Activated naive CD4-positive, alpha-beta T cell treated with Interleukin-2 at 50 U/mL for 16 hours (primary cell): ENCODE results near the gene SRP72.
"Not testable (repeated sequence)": the region's sequence is repeated elsewhere in the genome, so short reads cannot be mapped to it uniquely, and the experiment has no call there.

Experiments
- DNase-seq: peaks from one replicate; pipeline ENCODE4 v3.0.0-alpha.2; 2020

The SRP72 gene

GRCh38 chr4:56466296-56466761, 1.1 kb upstream of the SRP72 start:
- not testable (repeated sequence) for DNase-seq

GRCh38 chr4:56466910-56467283, 520 bp upstream of the SRP72 start:
- DNase-seq, result no peak

GRCh38 chr4:56468097-56468422, 643 bp downstream of the SRP72 start:
- DNase-seq, result peak; percentile 49

- no peak for DNase-seq
These were observed 2.2 kb downstream of the SRP72 start for GRCh38 chr4:56469489-56470210.

GRCh38 chr4:56475917-56476316, 8.5 kb downstream of the SRP72 start:
- no peak for DNase-seq

- no peak for DNase-seq
These were observed 9.8 kb downstream of the SRP72 start for GRCh38 chr4:56477192-56477702.

GRCh38 chr4:56480691-56481090, 13.3 kb downstream of the SRP72 start:
- DNase-seq, result no peak

GRCh38 chr4:56496241-56496640, 28.8 kb downstream of the SRP72 start:
- no peak for DNase-seq

- peak; percentile 63 for DNase-seq
These were observed 38.1 kb downstream of the SRP72 start, which contains the start of gene ARL9 for GRCh38 chr4:56505269-56506130. ARL9 (plus strand) TSS chr4:56505791; CDS start chr4:56505863, 72 bp downstream.

- no peak for DNase-seq
These were observed 43.7 kb downstream of the SRP72 start for GRCh38 chr4:56511098-56511497.

GRCh38 chr4:56512166-56512565, 44.7 kb downstream of the SRP72 start:
- no peak for DNase-seq

- no peak for DNase-seq
These were observed 46.1 kb downstream of the SRP72 start for GRCh38 chr4:56513517-56513916.

GRCh38 chr4:56530269-56531148, 63.1 kb downstream of the SRP72 start:
- peak; percentile 80 for DNase-seq

GRCh38 chr4:56531149-56531770, 63.8 kb downstream of the SRP72 start:
- DNase-seq, result no peak

GRCh38 chr4:56531823-56532222, 64.4 kb downstream of the SRP72 start:
- DNase-seq, result no peak

GRCh38 chr4:56532239-56532638, 64.8 kb downstream of the SRP72 start:
- no peak for DNase-seq

- no peak for DNase-seq
These were observed 68.5 kb downstream of the SRP72 start for GRCh38 chr4:56535915-56536314.

- DNase-seq, result no peak
These were observed 69.7 kb downstream of the SRP72 start for GRCh38 chr4:56537147-56537546.

- DNase-seq, result no peak
These were observed 73.4 kb downstream of the SRP72 start for GRCh38 chr4:56540826-56541225.

GRCh38 chr4:56544573-56545131, 77.2 kb downstream of the SRP72 start:
- DNase-seq, result peak; percentile 87

GRCh38 chr4:56550642-56551041, 83.2 kb downstream of the SRP72 start:
- DNase-seq, result no peak

- DNase-seq, result no peak
These were observed 84.1 kb downstream of the SRP72 start for GRCh38 chr4:56551516-56551915.
